Esophagus muscularis mucosa (tissue), 4 donors: Measurements from ENCODE around the gene CCDC74A. TPM values are rescaled to one million over a fixed set of nuclear protein-coding genes. Genes with fewer than 3 reads are reported as not detected.
"Not testable (repeated sequence)": the region's sequence is repeated elsewhere in the genome, so short reads cannot be mapped to it uniquely, and the experiment has no call there.

Experiments used
- DNase-seq: peaks from one replicate; pipeline ENCODE4 v3.0.0-alpha.2; 2017; ENCODE audit errors: extremely low spot score
- H3K27ac ChIP-seq, 4 donors: fragments of 200-600 bp; sonication (generic); replicated peaks in 1 of 4; 1 replicate in 3 of 4; 2 replicates in 1 of 4; pipeline ENCODE4 v1.5.1; 2016 to 2019; ENCODE audit warnings: mild to moderate bottlenecking in 1 of 4
- H3K27me3 ChIP-seq, 4 donors: fragments of 200-600 bp; sonication (generic); one replicate each; pipeline versions ENCODE4 v1.5.1 to v1.6.0; 2016 to 2019
- H3K36me3 ChIP-seq, 4 donors: fragments of 200-600 bp; sonication (generic); one replicate each; pipeline ENCODE4 v1.5.1; 2016 to 2019
- H3K4me1 ChIP-seq, 4 donors: fragments of 200-600 bp; sonication (generic); one replicate each; pipeline ENCODE4 v1.5.1; 2016 to 2019
- H3K4me3 ChIP-seq, 4 donors: fragments of 200-600 bp; sonication (generic); 1 replicate in 2 of 4; 2 replicates in 2 of 4; pipeline ENCODE4 v1.5.1; 2016 to 2019; ENCODE audit warnings: mild to moderate bottlenecking in 4 of 4, moderate library complexity in 1 of 4
- H3K9me3 ChIP-seq, 4 donors: fragments of 200-600 bp; sonication (generic); 1 replicate in 3 of 4; 2 replicates in 1 of 4; pipeline ENCODE4 v1.5.1; 2016 to 2019
- CTCF ChIP-seq, 3 experiments: fragments of 200-600 bp in 2 of 3; fragments of 450-650 bp in 1 of 3; sonication (generic) in 2 of 3; IDR thresholded peaks; one replicate each; pipeline ENCODE4 v1.5.1; 2017 to 2019; ENCODE audit warnings: antibody characterized with exemption in 3 of 3, mild to moderate bottlenecking in 2 of 3, moderate library complexity in 1 of 3
- EP300 ChIP-seq: sonication (generic); formaldehyde crosslinking; IDR thresholded peaks from one replicate; pipeline ENCODE4 v1.6.1; 2017; ENCODE audit warnings: antibody characterized with exemption
- POLR2A ChIP-seq: fragments of 450-650 bp; IDR thresholded peaks from one replicate; pipeline ENCODE4 v1.6.1; 2017; ENCODE audit warnings: antibody characterized with exemption, moderate library complexity, mild to moderate bottlenecking, low read depth
- POLR2AphosphoS5 ChIP-seq, 2 donors: sonication (generic); formaldehyde crosslinking; IDR thresholded peaks; one replicate each; pipeline ENCODE4 v1.6.1; 2017; ENCODE audit warnings: antibody characterized with exemption in 2 of 2
- WGBS: methylation state at CpG from one replicate; pipeline ENCODE4 v1.1.5; 2018; 5-methylcytosine and 5-hydroxymethylcytosine counted together
- intact Hi-C: fragments of 100-400 bp; cut with DNase I; formaldehyde crosslinking; loops from one replicate; pipeline ENCODE4 v1.15.1; 2023
- total RNA-seq, 4 donors: library from RNA; depleted of rRNA; stranded (reverse); fragments of >200 nt; gene quantifications; one replicate each; pipeline versions ENCODE4 v1.1.0 to v1.2.1, GENCODE V29; 2016

CCDC74A gene
- total RNA-seq, 4 donors from 2014 or later = 4.2 to 8.5 (median 7.2) TPM

- intact Hi-C loops, H3K36me3 ChIP-seq, H3K9me3 ChIP-seq, H3K4me3 ChIP-seq, H3K27ac ChIP-seq, H3K27me3 ChIP-seq: not testable (repeated sequence)
- no CpG with 5 or more reads among the region's 22 CpGs for WGBS
- DNase-seq = peak; percentile 64
- peaks cover 0 to 21% (median 17%) of the 10 kb centered on the region in 4 donors for H3K4me1 ChIP-seq
These were observed 3.1 kb downstream of the CCDC74A start for GRCh38 chr2:131530626-131531344.

GRCh38 chr2:131531547-131532185 is 4.0 kb downstream of the CCDC74A start:
- DNase-seq, intact Hi-C loops, H3K4me3 ChIP-seq, H3K9me3 ChIP-seq, H3K27ac ChIP-seq, H3K36me3 ChIP-seq, H3K27me3 ChIP-seq: not testable (repeated sequence)
- 87% methylated on average over 6 of the region's 11 CpGs for WGBS
- H3K4me1 ChIP-seq = peaks cover 0 to 21% (median 17%) of the 10 kb centered on the region in 4 donors

- H3K4me1 ChIP-seq = peaks cover 0 to 16% (median 11%) of the 10 kb centered on the region in 4 donors
- peak; percentile 79 for DNase-seq
- H3K9me3 ChIP-seq, intact Hi-C loops, H3K4me3 ChIP-seq, H3K27ac ChIP-seq, H3K36me3 ChIP-seq, H3K27me3 ChIP-seq: not testable (repeated sequence)
- WGBS = 93% methylated on average over 13 of the region's 23 CpGs
These were observed 5.3 kb downstream of the CCDC74A start for GRCh38 chr2:131532723-131533608.

- H3K4me1 ChIP-seq, H3K4me3 ChIP-seq, H3K36me3 ChIP-seq, H3K9me3 ChIP-seq, H3K27ac ChIP-seq, H3K27me3 ChIP-seq, intact Hi-C loops: not testable (repeated sequence)
- 93% methylated on average over 9 of the region's 17 CpGs for WGBS
- peak; percentile 86 for DNase-seq
These were observed 6.1 kb downstream of the CCDC74A start for GRCh38 chr2:131533609-131534316.

GRCh38 chr2:131534317-131534672 is 6.6 kb downstream of the CCDC74A start:
- H3K27ac ChIP-seq, H3K4me3 ChIP-seq, H3K27me3 ChIP-seq, H3K9me3 ChIP-seq, intact Hi-C loops, H3K4me1 ChIP-seq, H3K36me3 ChIP-seq, DNase-seq: not testable (repeated sequence)
- no CpG with 5 or more reads among the region's 13 CpGs for WGBS

GRCh38 chr2:131534965-131535364 is 7.3 kb downstream of the CCDC74A start:
- H3K9me3 ChIP-seq, H3K4me1 ChIP-seq, DNase-seq, H3K27ac ChIP-seq, H3K27me3 ChIP-seq, H3K4me3 ChIP-seq, intact Hi-C loops, H3K36me3 ChIP-seq: not testable (repeated sequence)
- WGBS = 78% methylated on average over 11 of the region's 11 CpGs

GRCh38 chr2:131535526-131535925 is 7.8 kb downstream of the CCDC74A start:
- Histone ChIP-seq H3K4me1 (no peaks in the 10 kb centered on the region), H3K36me3 (no peaks in the 10 kb centered on the region), H3K27me3 (peaks cover 0 to 4% (median 0%) of the 10 kb centered on the region in 4 donors), H3K27ac (no peak overlapping the region), H3K9me3 (no peaks in the 10 kb centered on the region), H3K4me3 (no peak overlapping the region)
- TF ChIP-seq POLR2AphosphoS5 (IDR thresholded peaks at IDR 0.05) = no peak
- no peak for TF ChIP-seq CTCF (IDR thresholded peaks at IDR 0.05)
- TF ChIP-seq POLR2A = no peak
- TF ChIP-seq EP300 = no peak
- intact Hi-C loops = no loop called here
- DNase-seq = peak; percentile 68
- 73% methylated on average over 4 of the region's 4 CpGs for WGBS

- DNase-seq = peak; percentile 88
- H3K4me3 ChIP-seq, H3K9me3 ChIP-seq, H3K4me1 ChIP-seq, intact Hi-C loops, H3K27me3 ChIP-seq, H3K36me3 ChIP-seq, H3K27ac ChIP-seq: not testable (repeated sequence)
- WGBS = 82% methylated on average over 10 of the region's 21 CpGs
These were observed 8.5 kb downstream of the CCDC74A start for GRCh38 chr2:131535951-131536826.

- H3K4me3 ChIP-seq, H3K9me3 ChIP-seq, H3K27me3 ChIP-seq, H3K36me3 ChIP-seq, H3K27ac ChIP-seq, H3K4me1 ChIP-seq, intact Hi-C loops: not testable (repeated sequence)
- DNase-seq = peak; percentile 78
- 96% methylated on average over 13 of the region's 14 CpGs for WGBS
These were observed 9.2 kb downstream of the CCDC74A start for GRCh38 chr2:131536841-131537240.

GRCh38 chr2:131538856-131539255 is 11.2 kb downstream of the CCDC74A start:
- H3K9me3 ChIP-seq, H3K27me3 ChIP-seq, H3K36me3 ChIP-seq, H3K27ac ChIP-seq, intact Hi-C loops, H3K4me3 ChIP-seq, H3K4me1 ChIP-seq: not testable (repeated sequence)
- DNase-seq = peak; percentile 72
- 95% methylated on average over 13 of the region's 13 CpGs for WGBS
